ENCODE data around the gene CHST15. TPM values are rescaled to one million over a fixed set of nuclear protein-coding genes. Genes with fewer than 3 reads are reported as not detected.

CHST15 gene
- total and polyA plus RNA-seq, 2 of the 8 experiments (the other 6 are each of a cell fraction or from before 2014, with no cell fraction given): 8.8 to 9.1 TPM

DNA sequence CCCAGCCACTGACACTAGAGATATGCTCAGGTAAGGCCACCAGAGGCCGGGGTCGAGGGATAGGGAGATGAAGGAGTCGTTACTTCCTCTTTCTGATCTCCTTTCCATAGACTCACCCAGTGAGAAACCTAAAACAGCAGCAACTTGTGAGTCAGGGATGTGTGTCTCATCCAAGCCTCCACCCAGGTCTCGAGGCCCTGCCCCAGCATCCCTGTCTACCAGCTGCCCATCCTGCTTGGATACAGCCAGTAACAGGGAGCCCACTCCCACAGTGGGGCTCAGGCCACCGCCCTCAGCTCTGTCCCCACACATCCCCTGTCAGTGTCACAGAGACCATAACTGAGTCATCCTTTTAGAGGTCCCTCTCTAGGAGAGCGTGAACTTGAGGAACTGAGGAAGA is 49.6 kb upstream of the CHST15 start:
- no peak overlapping the region for H4K5ac ChIP-seq (ENCODE audit: insufficient read length, low read depth, low read length)
- H3K36me3 ChIP-seq (ENCODE audit: control insufficient read depth in 2 of 4, insufficient read depth in 4 of 4, low read length in 3 of 4): no peaks in the 10 kb centered on the region
- peaks cover 3% of the 10 kb centered on the region; the same call in 1 of the 2 replicates for H3K23me2 ChIP-seq (ENCODE audit: low read depth, low read length)
- no peak overlapping the region for H3K27ac ChIP-seq (ENCODE audit: low read depth, low read length)
- no peak overlapping the region for H3K23ac ChIP-seq (ENCODE audit: insufficient read length)
- no peak overlapping the region for H3K14ac ChIP-seq (ENCODE audit: insufficient read length)
- ChIA-PET CTCF (ENCODE audit: partially characterized antibody) (interaction anchor here (1.1 to 2.3 kb wide), 2 partner anchors 13 to 17 kb away, joined by 3 to 9 read pairs; no protein-coding TSS in a partner anchor), POLR2A (ENCODE audit: partially characterized antibody) (no interaction called here)
- no peak overlapping the region for H2AFZ ChIP-seq (ENCODE audit: low read length)
- no peak overlapping the region for H3K4ac ChIP-seq (replicated peaks; ENCODE audit: insufficient read length, low read depth, low read length)
- H2BK5ac ChIP-seq (ENCODE audit: low read depth, low read length): no peak overlapping the region
- H2AK5ac ChIP-seq (ENCODE audit: low read depth, low read length): no peak overlapping the region
- no peaks in the 10 kb centered on the region for H4K20me1 ChIP-seq (replicated peaks in 1 of 2; ENCODE audit: control insufficient read depth in 1 of 2, insufficient read depth in 2 of 2, low read length in 2 of 2)
- H3K27me3 ChIP-seq (replicated peaks in 1 of 4; ENCODE audit: control insufficient read depth in 3 of 4, extremely low read depth in 1 of 4, insufficient read depth in 3 of 4, low read length in 3 of 4): no peaks in the 10 kb centered on the region; a peak in 1 of 7 replicates
- no peak overlapping the region for H3K4me3 ChIP-seq (ENCODE audit: extremely low read depth in 1 of 4, insufficient read depth in 2 of 4, low read depth in 3 of 4, low read length in 4 of 4)
- H3K4me1 ChIP-seq (replicated peaks in 1 of 4; ENCODE audit: control insufficient read depth in 3 of 4, insufficient read depth in 4 of 4, low read length in 3 of 4): no peaks in the 10 kb centered on the region
- H3K4me2 ChIP-seq (ENCODE audit: insufficient read depth in 1 of 2, low read depth in 2 of 2, low read length in 2 of 2): no peak overlapping the region
- no peaks in the 10 kb centered on the region for H3K9me3 ChIP-seq (ENCODE audit: insufficient read depth in 2 of 2, low read depth in 1 of 2, low read length in 1 of 2)
- H4K8ac ChIP-seq (ENCODE audit: extremely low read depth, insufficient read depth, low read length): no peak overlapping the region
- H3K9ac ChIP-seq (replicated peaks in 1 of 4; ENCODE audit: extremely low read depth in 1 of 4, low read depth in 3 of 4, low read length in 3 of 4): no peak overlapping the region
- H2BK20ac ChIP-seq (ENCODE audit: low read length): no peak overlapping the region
- WGBS, 2 experiments (ENCODE audit: extremely low coverage in 1 of 2, insufficient coverage in 1 of 2, insufficient read length in 1 of 2, insufficient replicate concordance in 2 of 2, low coverage in 1 of 2, low lambda C conversion rate in 2 of 2, missing lambda C conversion rate in 1 of 2): 77% methylated on average over 6 of the region's 6 CpGs; no CpG with 5 or more reads in 1 of the 2 experiments
- H2BK120ac ChIP-seq (replicated peaks; ENCODE audit: low read depth, low read length): no peak overlapping the region
- DNase-seq (ENCODE audit: low read depth in 1 of 2, low spot score in 2 of 2) (no peak), FAIRE-seq (no peak)
- H2BK12ac ChIP-seq (ENCODE audit: low read depth, low read length): no peak overlapping the region
- no peak overlapping the region for H2BK15ac ChIP-seq (ENCODE audit: low read length)
- H3K79me1 ChIP-seq (ENCODE audit: low read depth, low read length): no peaks in the 10 kb centered on the region
- TF ChIP-seq SUZ12 (IDR thresholded peaks at IDR 0.05; ENCODE audit: low read length) (no peak), GABPA (IDR thresholded peaks at IDR 0.05; ENCODE audit: borderline replicate concordance, insufficient read depth, low read length) (no peak), NRF1 (IDR thresholded peaks at IDR 0.05; ENCODE audit: low read depth, low read length) (no peak), NANOG (IDR thresholded peaks at IDR 0.05; ENCODE audit: insufficient read depth, low read depth, low read length, poor library complexity, severe bottlenecking) (no peak), EZH2 (IDR thresholded peaks at IDR 0.05; ENCODE audit: low read depth, low read length, severe bottlenecking) (no peak), POLR2A (IDR thresholded peaks at IDR 0.05; ENCODE audit: control extremely low read depth in 1 of 2, low read depth in 2 of 2, low read length in 2 of 2) (no peak), CREB1 (IDR thresholded peaks at IDR 0.05) (no peak), BCL11A (IDR thresholded peaks at IDR 0.05; ENCODE audit: low read depth in 2 of 2, low read length in 2 of 2) (no peak)
- TF ChIP-seq, protein P1, sequence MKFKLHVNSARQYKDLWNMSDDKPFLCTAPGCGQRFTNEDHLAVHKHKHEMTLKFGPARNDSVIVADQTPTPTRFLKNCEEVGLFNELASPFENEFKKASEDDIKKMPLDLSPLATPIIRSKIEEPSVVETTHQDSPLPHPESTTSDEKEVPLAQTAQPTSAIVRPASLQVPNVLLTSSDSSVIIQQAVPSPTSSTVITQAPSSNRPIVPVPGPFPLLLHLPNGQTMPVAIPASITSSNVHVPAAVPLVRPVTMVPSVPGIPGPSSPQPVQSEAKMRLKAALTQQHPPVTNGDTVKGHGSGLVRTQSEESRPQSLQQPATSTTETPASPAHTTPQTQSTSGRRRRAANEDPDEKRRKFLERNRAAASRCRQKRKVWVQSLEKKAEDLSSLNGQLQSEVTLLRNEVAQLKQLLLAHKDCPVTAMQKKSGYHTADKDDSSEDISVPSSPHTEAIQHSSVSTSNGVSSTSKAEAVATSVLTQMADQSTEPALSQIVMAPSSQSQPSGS (IDR thresholded peaks at IDR 0.05; ENCODE audit: low read length): no peak
- no peak overlapping the region for H3K56ac ChIP-seq (replicated peaks; ENCODE audit: insufficient read length, low read depth, low read length)
- no peaks in the 10 kb centered on the region for H3K79me2 ChIP-seq (ENCODE audit: control insufficient read depth in 1 of 2, insufficient read depth in 2 of 2, low read length in 2 of 2)
- H3K18ac ChIP-seq (ENCODE audit: extremely low read depth, low read length): no peak overlapping the region
- H4K91ac ChIP-seq (replicated peaks; ENCODE audit: insufficient read length, low read length): no peak overlapping the region
